MM.1S (cell line): Measurements from ENCODE around the gene SLC26A11.

Source experiments
- DNase-seq: peaks from one replicate; pipeline ENCODE4 v3.0.0-alpha.2; 2015
- H2AFZ ChIP-seq: fragments of 300-600 bp; sonication (generic); 2 replicates; pipeline ENCODE4 v1.6.0; 2016; ENCODE audit warnings: antibody characterized with exemption, low read length
- H3F3A ChIP-seq: fragments of 300-600 bp; sonication (generic); 2 replicates; pipeline ENCODE4 v1.6.1; 2016; ENCODE audit warnings: mild to moderate bottlenecking, antibody characterized with exemption, low read length, moderate library complexity, mixed read lengths; ENCODE audit not compliant: insufficient read depth
- H3K27ac ChIP-seq: fragments of 300-600 bp; sonication (generic); 2 replicates; pipeline ENCODE4 v1.5.1; 2016; ENCODE audit warnings: mild to moderate bottlenecking, low read length
- H3K27me3 ChIP-seq: fragments of 300-600 bp; sonication (generic); replicated peaks from 2 replicates; pipeline ENCODE4 v1.6.0; 2016; ENCODE audit warnings: low read length; ENCODE audit not compliant: insufficient read depth
- H3K36me3 ChIP-seq: fragments of 300-600 bp; sonication (generic); replicated peaks from 2 replicates; pipeline ENCODE4 v1.6.1; 2016; ENCODE audit warnings: mild to moderate bottlenecking, low read length, mixed read lengths; ENCODE audit not compliant: insufficient read depth
- H3K4me1 ChIP-seq: fragments of 300-600 bp; sonication (generic); 2 replicates; pipeline ENCODE4 v1.6.1; 2016; ENCODE audit warnings: low read length, mixed read lengths
- H3K4me2 ChIP-seq: fragments of 300-600 bp; sonication (generic); 2 replicates; pipeline ENCODE4 v1.6.0; 2016; ENCODE audit warnings: low read depth, low read length
- H3K4me3 ChIP-seq: fragments of 300-600 bp; sonication (generic); 2 replicates; pipeline ENCODE4 v1.5.1; 2016; ENCODE audit warnings: low read length, mixed read lengths
- H3K79me2 ChIP-seq: fragments of 300-600 bp; sonication (generic); 2 replicates; pipeline ENCODE4 v1.6.1; 2016; ENCODE audit warnings: mixed run types, low read length, mixed read lengths
- H3K9ac ChIP-seq: fragments of 300-600 bp; sonication (generic); 2 replicates; pipeline ENCODE4 v1.6.1; 2016; ENCODE audit warnings: low read length, mixed read lengths
- H3K9me2 ChIP-seq: fragments of 300-600 bp; sonication (generic); replicated peaks from 2 replicates; pipeline ENCODE4 v1.6.1; 2016; ENCODE audit warnings: mild to moderate bottlenecking, low read length, mixed read lengths; ENCODE audit not compliant: insufficient read depth
- H3K9me3 ChIP-seq: fragments of 300-600 bp; sonication (generic); replicated peaks from 2 replicates; pipeline ENCODE4 v1.6.1; 2016; ENCODE audit warnings: mild to moderate bottlenecking, low read length, mixed read lengths; ENCODE audit not compliant: insufficient read depth
- H4K20me1 ChIP-seq: fragments of 300-600 bp; sonication (generic); 2 replicates; pipeline ENCODE4 v1.6.1; 2016; ENCODE audit warnings: mild to moderate bottlenecking, low read length, moderate library complexity, mixed read lengths; ENCODE audit not compliant: insufficient read depth
- EZH2 ChIP-seq: fragments of 300-600 bp; sonication (generic); optimal IDR thresholded peaks from 2 replicates; pipeline ENCODE3; 2017; ENCODE audit warnings: low read depth, mild to moderate bottlenecking, antibody characterized with exemption, low read length, mixed read lengths
- EZH2phosphoT487 ChIP-seq: fragments of 300-600 bp; sonication (generic); IDR thresholded peaks from 2 replicates; pipeline ENCODE4 v1.6.1; 2018; ENCODE audit warnings: antibody characterized with exemption, low read length
- TF ChIP-seq, protein P1 (sequence below): fragments of 300-600 bp; sonication (generic); IDR thresholded peaks from 2 replicates; pipeline ENCODE4 v1.5.1; 2016; ENCODE audit warnings: antibody characterized with exemption, low read length, mixed read lengths

Gene SLC26A11

DNA sequence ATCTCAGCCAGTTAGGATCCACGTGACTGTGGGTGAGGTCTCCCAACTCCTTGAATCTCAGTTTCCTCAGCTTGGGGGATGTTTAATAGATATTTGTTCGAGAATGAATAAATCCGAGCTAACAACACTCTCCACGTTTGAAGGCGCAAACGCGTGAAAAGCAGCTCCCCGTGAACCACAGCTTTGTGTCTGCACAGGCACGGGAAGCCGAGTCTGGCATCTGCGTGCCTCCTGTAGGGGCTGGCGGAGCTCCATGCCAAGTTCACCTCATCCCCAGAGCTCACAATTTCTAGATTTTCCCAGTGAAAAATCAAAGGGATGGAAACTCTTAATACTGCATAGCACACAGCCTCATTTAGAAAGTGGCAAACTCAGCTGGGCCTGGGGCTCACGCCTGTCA is 14.4 kb upstream of the SLC26A11 start:
- Histone ChIP-seq H3K79me2 (no peaks in the 10 kb centered on the region), H3K9ac (no peak overlapping the region), H2AFZ (no peak overlapping the region), H3K9me3 (no peaks in the 10 kb centered on the region), H3K9me2 (no peaks in the 10 kb centered on the region), H3K27me3 (no peaks in the 10 kb centered on the region), H3K36me3 (no peaks in the 10 kb centered on the region; the same call in 1 of the 2 replicates), H3K27ac (no peak overlapping the region), H3K4me3 (no peak overlapping the region), H3K4me2 (no peak overlapping the region), H4K20me1 (no peaks in the 10 kb centered on the region), H3F3A (no peaks in the 10 kb centered on the region), H3K4me1 (no peaks in the 10 kb centered on the region)
- TF ChIP-seq, protein P1, sequence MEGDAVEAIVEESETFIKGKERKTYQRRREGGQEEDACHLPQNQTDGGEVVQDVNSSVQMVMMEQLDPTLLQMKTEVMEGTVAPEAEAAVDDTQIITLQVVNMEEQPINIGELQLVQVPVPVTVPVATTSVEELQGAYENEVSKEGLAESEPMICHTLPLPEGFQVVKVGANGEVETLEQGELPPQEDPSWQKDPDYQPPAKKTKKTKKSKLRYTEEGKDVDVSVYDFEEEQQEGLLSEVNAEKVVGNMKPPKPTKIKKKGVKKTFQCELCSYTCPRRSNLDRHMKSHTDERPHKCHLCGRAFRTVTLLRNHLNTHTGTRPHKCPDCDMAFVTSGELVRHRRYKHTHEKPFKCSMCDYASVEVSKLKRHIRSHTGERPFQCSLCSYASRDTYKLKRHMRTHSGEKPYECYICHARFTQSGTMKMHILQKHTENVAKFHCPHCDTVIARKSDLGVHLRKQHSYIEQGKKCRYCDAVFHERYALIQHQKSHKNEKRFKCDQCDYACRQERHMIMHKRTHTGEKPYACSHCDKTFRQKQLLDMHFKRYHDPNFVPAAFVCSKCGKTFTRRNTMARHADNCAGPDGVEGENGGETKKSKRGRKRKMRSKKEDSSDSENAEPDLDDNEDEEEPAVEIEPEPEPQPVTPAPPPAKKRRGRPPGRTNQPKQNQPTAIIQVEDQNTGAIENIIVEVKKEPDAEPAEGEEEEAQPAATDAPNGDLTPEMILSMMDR, result no peak
- TF ChIP-seq EZH2phosphoT487 (no peak), EZH2 (no peak)
- no peak for DNase-seq

DNA sequence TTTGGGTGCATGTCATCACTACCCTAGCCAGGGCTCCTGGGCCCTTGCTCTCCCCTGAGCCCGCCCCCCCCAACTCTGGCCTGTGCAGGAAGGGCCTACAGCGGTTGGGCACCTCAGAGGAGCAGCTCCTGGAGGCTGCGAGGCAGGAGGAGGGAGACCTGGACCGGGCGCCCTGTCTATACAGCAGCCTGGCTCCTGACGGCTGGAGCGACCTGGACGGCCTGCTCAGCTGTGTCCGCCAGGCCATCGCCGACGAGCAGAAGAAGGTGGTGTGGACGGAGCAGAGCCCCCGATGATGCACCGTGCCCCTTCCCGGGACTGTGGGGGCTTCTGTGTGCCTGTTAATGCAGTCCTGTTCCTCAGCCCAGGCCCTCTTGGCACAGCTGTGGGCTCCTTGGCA is 12.2 kb upstream of the SLC26A11 start:
- H3K79me2 ChIP-seq, result no peaks in the 10 kb centered on the region
- no peak for DNase-seq
- no peak overlapping the region for H3K4me2 ChIP-seq
- H3K4me3 ChIP-seq, result no peak overlapping the region
- H3K27me3 ChIP-seq, result no peaks in the 10 kb centered on the region
- no peaks in the 10 kb centered on the region for H3K4me1 ChIP-seq
- H3K9ac ChIP-seq, result no peak overlapping the region
- H3F3A ChIP-seq, result no peaks in the 10 kb centered on the region
- no peaks in the 10 kb centered on the region for H3K9me3 ChIP-seq
- H2AFZ ChIP-seq, result no peak overlapping the region
- no peaks in the 10 kb centered on the region for H4K20me1 ChIP-seq
- H3K9me2 ChIP-seq, result no peaks in the 10 kb centered on the region
- no peaks in the 10 kb centered on the region; the same call in 1 of the 2 replicates for H3K36me3 ChIP-seq
- TF ChIP-seq, protein P1, result no peak
- TF ChIP-seq EZH2 (no peak), EZH2phosphoT487 (no peak)
- H3K27ac ChIP-seq, result no peak overlapping the region

DNA sequence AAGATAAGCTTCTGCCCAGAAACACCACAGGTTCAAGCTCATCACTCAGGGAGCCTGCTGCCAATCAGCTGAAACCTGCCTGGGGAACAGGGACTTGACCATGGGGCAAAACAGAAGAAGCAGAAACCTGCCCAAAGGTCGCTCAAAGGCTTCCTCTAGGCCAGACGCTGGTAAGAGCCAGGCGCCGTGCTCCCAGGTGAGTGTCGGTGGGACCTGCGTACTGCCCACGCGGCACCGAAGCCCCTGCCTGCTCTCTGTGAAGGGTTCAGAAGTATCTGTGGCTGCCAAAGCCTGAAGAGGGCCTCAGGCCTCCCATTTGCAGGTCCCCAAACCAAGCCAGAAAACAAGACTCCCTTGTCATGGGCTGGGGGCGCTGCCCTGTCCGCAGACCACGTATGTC is 10.5 kb upstream of the SLC26A11 start:
- Histone ChIP-seq H3F3A (no peaks in the 10 kb centered on the region), H3K4me1 (no peaks in the 10 kb centered on the region), H4K20me1 (no peaks in the 10 kb centered on the region)

More for the DNA sequence above, 10.5 kb upstream of the SLC26A11 start:
- no peaks in the 10 kb centered on the region; the same call in 1 of the 2 replicates for H3K36me3 ChIP-seq
- H3K27ac ChIP-seq, result no peak overlapping the region
- H2AFZ ChIP-seq, result no peak overlapping the region
- no peak overlapping the region for H3K4me3 ChIP-seq
- no peaks in the 10 kb centered on the region for H3K27me3 ChIP-seq
- H3K79me2 ChIP-seq, result no peaks in the 10 kb centered on the region
- no peak for DNase-seq
- no peak overlapping the region for H3K9ac ChIP-seq
- TF ChIP-seq EZH2phosphoT487 (no peak), EZH2 (no peak)
- TF ChIP-seq, protein P1, result no peak
- H3K9me2 ChIP-seq, result no peaks in the 10 kb centered on the region
- H3K4me2 ChIP-seq, result no peak overlapping the region
- no peaks in the 10 kb centered on the region for H3K9me3 ChIP-seq
